ENCODE results near the gene AQP1. TPM values are rescaled to one million over a fixed set of nuclear protein-coding genes. Genes with fewer than 3 reads are reported as not detected.

AQP1 gene
- total RNA-seq, 1 donor from 2014 or later = 18.0 TPM

- H3K36me3 Mint-ChIP-seq (ENCODE audit: low read depth) = no peaks in the 10 kb centered on the region
- TF ChIP-seq CTCF (IDR thresholded peaks at IDR 0.05) = peak; percentile 99
- DNase-seq (ENCODE audit: low spot score) = no peak
- no peak overlapping the region for H3K4me3 Mint-ChIP-seq (ENCODE audit: unreplicated experiment)
- H3K27me3 Mint-ChIP-seq (ENCODE audit: low read depth) = peaks cover 52% of the 10 kb centered on the region
- H3K4me1 Mint-ChIP-seq (ENCODE audit: low read depth) = no peaks in the 10 kb centered on the region
- peaks cover 4% of the 10 kb centered on the region for H3K9me3 Mint-ChIP-seq (ENCODE audit: low read depth)
- no peak overlapping the region for H3K27ac Mint-ChIP-seq (ENCODE audit: unreplicated experiment)
Observed at GRCh38 chr7:30938435-30939316, 27.0 kb downstream of the AQP1 start.

- Mint-ChIP-seq H3K27ac (ENCODE audit: unreplicated experiment) (no peak overlapping the region), H3K27me3 (ENCODE audit: low read depth) (peaks cover 51% of the 10 kb centered on the region), H3K9me3 (ENCODE audit: low read depth) (peaks cover 15% of the 10 kb centered on the region), H3K36me3 (ENCODE audit: low read depth) (peaks cover 6% of the 10 kb centered on the region), H3K4me1 (ENCODE audit: low read depth) (no peaks in the 10 kb centered on the region), H3K4me3 (ENCODE audit: unreplicated experiment) (no peak overlapping the region)
- no peak for DNase-seq (ENCODE audit: low spot score)
- no peak for TF ChIP-seq CTCF (IDR thresholded peaks at IDR 0.05)
Observed at GRCh38 chr7:30941582-30942323, 30.1 kb downstream of the AQP1 start.

GRCh38 chr7:30950197-30950596, 38.5 kb downstream of the AQP1 start:
- no peak overlapping the region for H3K27ac Mint-ChIP-seq (ENCODE audit: unreplicated experiment)
- H3K4me3 Mint-ChIP-seq (ENCODE audit: unreplicated experiment) = no peak overlapping the region
- peaks cover 39% of the 10 kb centered on the region for H3K27me3 Mint-ChIP-seq (ENCODE audit: low read depth)
- peaks cover 20% of the 10 kb centered on the region for H3K9me3 Mint-ChIP-seq (ENCODE audit: low read depth)
- TF ChIP-seq CTCF (IDR thresholded peaks at IDR 0.05) = no peak
- no peak for DNase-seq (ENCODE audit: low spot score)
- no peaks in the 10 kb centered on the region for H3K4me1 Mint-ChIP-seq (ENCODE audit: low read depth)
- H3K36me3 Mint-ChIP-seq (ENCODE audit: low read depth) = peaks cover 3% of the 10 kb centered on the region

DNA sequence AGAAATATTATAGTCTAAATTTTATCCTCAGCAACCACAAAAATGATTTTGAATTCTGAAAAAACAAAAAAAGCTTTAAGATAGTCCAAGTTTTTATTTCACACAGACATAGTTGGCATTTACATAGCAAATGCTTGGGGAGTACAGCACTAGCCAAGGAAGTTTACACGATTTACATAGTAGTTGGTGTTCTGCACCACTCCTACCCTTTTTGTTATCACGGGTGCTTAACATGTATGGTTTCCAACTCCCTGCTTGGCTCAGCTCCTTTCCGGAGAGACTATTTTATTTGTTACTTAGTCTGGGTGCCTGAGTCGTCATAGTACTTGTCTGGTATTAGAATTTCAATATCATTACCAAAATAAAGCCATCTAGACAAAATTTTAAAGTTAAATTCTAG, 43.3 kb downstream of the AQP1 start:
- peaks cover 36% of the 10 kb centered on the region for H3K27me3 Mint-ChIP-seq (ENCODE audit: low read depth)
- no peak for DNase-seq (ENCODE audit: low spot score)
- H3K4me1 Mint-ChIP-seq (ENCODE audit: low read depth) = no peaks in the 10 kb centered on the region
- peaks cover 26% of the 10 kb centered on the region for H3K9me3 Mint-ChIP-seq (ENCODE audit: low read depth)
- no peak overlapping the region for H3K27ac Mint-ChIP-seq (ENCODE audit: unreplicated experiment)
- H3K4me3 Mint-ChIP-seq (ENCODE audit: unreplicated experiment) = no peak overlapping the region
- peaks cover 3% of the 10 kb centered on the region for H3K36me3 Mint-ChIP-seq (ENCODE audit: low read depth)
- TF ChIP-seq CTCF (IDR thresholded peaks at IDR 0.05) = no peak

DNA sequence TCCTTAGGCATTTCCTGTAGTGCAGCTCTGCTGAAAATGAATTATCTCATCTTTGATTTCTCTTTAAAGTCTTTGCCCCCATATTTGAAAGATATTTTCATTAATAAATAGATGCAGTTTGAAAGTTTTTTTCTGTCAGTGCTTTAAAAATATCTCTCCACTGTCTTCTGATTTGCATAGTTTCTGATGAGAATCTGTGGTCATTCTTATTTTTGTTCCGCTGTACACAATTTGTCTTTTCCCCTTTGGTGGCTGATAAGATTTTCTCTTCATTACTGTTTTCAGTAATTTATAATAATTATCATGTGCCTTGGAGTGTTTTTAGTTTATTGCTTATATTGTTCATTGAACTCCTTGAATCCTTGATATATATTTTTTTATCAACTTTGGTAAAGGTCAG, 45.1 kb downstream of the AQP1 start:
- no peak overlapping the region for H3K4me3 Mint-ChIP-seq (ENCODE audit: unreplicated experiment)
- H3K27ac Mint-ChIP-seq (ENCODE audit: unreplicated experiment) = no peak overlapping the region
- H3K36me3 Mint-ChIP-seq (ENCODE audit: low read depth) = peaks cover 3% of the 10 kb centered on the region
- peaks cover 24% of the 10 kb centered on the region for H3K9me3 Mint-ChIP-seq (ENCODE audit: low read depth)
- no peak for DNase-seq (ENCODE audit: low spot score)
- H3K27me3 Mint-ChIP-seq (ENCODE audit: low read depth) = peaks cover 37% of the 10 kb centered on the region
- H3K4me1 Mint-ChIP-seq (ENCODE audit: low read depth) = no peaks in the 10 kb centered on the region
- TF ChIP-seq CTCF (IDR thresholded peaks at IDR 0.05) = no peak

Data from chondrocyte (in vitro differentiated cells).